SH-SY5Y (cell line): ENCODE results near the gene OR52E2.

Experiments used
- GATA2 ChIP-seq: IDR thresholded peaks from 2 replicates; pipeline ENCODE4 v1.6.1; 2011; ENCODE audit warnings: mild to moderate bottlenecking, low read depth, low read length
- GATA3 ChIP-seq: IDR thresholded peaks from 2 replicates; pipeline ENCODE4 v1.6.1; 2011; ENCODE audit warnings: low read depth, mild to moderate bottlenecking, low read length, moderate library complexity

Gene OR52E2

DNA sequence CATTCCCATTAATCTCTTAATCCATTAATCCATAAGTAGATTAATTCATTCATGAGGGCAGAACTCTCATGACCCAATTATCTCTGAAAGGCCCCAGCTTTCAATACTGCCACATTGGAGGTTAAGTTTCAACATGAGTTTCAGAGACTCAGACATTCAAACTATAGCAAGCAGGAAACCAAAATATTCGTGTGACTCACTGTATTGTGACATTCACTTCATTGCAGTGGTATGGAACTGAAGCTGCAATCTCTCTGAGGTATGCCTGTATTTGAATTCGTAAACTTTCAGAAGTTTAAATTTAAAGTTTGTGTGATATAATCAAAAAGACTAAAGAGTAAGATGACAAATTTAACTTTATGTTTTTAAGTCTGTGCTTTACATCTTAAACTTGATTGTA lies 16.0 kb downstream of the OR52E2 start:
- TF ChIP-seq GATA3 (no peak), GATA2 (no peak)

DNA sequence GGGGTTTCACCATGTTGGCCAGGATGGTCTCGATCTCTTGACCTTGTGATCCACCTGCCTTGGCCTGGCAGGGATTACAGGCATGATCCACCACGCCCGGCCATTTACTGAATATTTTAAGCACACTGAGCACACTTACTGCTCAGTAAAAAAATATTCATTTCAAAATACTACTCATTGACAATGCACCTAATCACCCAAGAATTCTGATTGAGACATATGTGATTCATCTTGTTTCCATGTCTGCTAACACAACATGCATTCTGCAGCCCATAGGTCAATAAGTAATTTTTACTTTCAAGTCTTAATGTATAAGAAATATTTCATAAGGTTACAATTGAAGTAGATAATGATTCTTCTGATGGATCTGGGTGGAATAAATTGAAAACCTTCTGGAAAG lies 17.3 kb downstream of the OR52E2 start:
- TF ChIP-seq GATA2 (no peak), GATA3 (no peak)

DNA sequence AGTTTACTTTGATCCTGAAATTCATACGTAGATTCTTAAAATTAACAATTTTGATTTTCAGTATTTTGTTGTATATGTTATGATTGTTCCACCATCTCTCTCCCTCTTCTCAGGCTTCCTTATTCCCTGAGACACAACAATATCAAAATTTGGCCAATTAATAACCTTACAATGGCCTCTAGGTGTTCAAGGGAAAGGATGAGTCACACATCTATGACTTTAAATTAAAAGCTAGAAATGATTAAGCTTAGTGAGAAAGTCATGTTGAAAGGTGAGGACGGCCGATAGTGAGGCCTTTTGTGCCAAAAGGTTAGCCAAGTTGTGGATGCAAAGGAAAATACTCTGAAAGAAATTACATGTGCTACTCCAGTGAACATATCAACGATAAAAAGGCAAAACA lies 18.6 kb downstream of the OR52E2 start:
- TF ChIP-seq GATA3: no peak
- TF ChIP-seq GATA2: no peak

DNA sequence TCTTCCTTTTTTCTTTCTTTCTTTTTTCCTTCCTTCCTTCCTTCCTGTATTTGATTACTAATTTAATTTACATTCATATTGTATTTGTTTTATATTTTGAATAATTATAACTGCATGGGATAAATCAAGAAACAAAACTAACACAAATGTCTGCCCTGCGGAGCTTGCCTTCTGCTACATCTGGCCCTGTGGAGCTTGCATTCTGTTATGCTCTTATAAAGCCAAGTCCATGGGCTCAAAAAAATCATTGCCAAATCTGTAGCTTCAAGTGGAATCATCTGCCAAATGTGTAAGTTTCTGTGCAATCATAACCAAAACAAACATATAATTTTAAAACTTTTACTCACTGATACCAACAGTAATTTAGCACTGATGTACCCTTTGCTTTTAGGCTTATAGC lies 21.1 kb downstream of the OR52E2 start:
- TF ChIP-seq GATA2 (no peak), GATA3 (no peak)

GRCh38 chr11:5037926-5038325 lies 21.5 kb downstream of the OR52E2 start:
- no peak for TF ChIP-seq GATA3
- TF ChIP-seq GATA2: no peak

- TF ChIP-seq GATA3 (no peak), GATA2 (no peak)
These were observed 22.8 kb downstream of the OR52E2 start for GRCh38 chr11:5036669-5037068.

DNA sequence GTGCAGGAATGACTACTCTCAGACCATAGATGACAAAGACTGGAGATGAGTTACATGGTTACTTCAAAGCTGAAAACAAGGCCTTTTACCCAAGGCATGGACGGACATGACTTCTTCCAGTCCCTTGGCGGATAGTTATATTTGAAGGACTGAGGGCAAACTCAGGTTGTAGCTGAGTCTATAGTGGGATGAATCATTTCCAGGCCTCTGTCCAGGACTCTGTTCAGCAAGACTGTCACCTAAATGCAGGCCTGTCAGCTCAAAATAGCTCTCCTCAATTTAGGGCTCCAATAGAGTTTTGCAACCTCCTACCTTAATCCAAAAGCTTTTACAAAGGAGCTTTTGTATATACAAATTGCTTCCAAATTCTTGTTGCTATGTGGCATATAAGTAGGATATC lies 37.4 kb downstream of the OR52E2 start:
- no peak for TF ChIP-seq GATA2

- TF ChIP-seq GATA3 (no peak), GATA2 (no peak)
These were observed 46.4 kb downstream of the OR52E2 start for GRCh38 chr11:5013012-5013411.

- no peak for TF ChIP-seq GATA3
- TF ChIP-seq GATA2: no peak
These were observed 48.2 kb downstream of the OR52E2 start for GRCh38 chr11:5011254-5011653.
